NCI-H1436 treated with DMSO at 0.1 percent for 48 hours (cell line): ENCODE data around the gene NSFL1C.

Source experiments
- DNase-seq: peaks from one replicate; lab custom pipeline; 2025; lab: John Stamatoyannopoulos, UW

The NSFL1C gene

DNA sequence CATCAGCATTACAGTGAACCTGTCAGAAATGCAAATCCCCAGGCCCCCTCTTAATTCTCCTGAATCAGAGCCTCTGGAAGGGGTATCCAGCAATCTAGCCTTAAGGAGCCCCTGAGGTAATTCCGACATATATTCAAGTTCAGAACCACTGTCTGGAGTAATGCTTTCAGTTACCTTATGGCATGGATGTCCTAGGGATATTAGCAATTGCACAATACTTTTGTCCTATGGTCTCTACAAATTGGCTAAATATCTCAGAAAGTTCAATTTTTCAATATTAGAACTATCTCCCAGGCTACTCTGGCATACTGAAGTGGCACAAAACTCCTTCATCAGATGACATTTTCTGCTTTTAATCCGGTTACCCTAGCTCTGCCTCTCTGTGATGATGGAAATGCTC lies 6.4 kb downstream of the NSFL1C start:
- DNase-seq = no peak

DNA sequence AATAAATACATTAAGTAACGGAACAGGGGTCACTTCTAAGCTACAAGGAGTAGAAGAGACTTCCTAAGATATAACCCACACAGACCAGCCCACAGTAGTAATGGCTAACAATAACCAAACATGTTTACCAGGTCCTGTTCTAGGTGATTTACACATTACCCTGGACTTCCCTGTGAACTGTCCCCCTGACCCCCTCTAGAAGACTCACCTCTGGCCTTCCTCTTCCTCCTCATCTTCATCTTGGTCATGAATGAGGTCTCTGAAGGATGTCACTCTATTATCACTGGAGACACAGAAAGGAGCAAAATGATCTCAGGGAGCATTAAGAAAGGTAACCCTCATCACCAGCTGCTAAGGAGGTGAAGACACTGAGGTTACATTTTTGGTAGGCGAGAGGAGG lies 8.7 kb downstream of the NSFL1C start:
- no peak for DNase-seq

DNA sequence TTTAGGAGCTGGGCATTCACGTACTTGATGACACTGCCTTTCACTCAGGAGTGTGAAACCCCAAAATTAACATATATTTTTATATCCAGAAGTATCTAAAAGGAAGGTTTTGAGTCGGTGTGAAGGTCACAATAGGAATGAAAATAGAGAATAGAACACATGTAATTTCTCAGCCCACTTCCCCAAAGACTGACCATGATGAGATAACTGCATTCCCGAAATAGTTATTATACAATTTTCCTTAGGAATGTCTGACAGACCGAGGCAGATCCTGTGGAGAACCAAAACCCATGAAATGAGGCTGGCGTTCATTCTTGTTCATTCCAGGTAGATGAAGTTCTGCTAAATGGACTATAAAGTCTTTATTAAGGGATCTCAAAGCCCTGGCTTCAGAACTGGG lies 10.3 kb downstream of the NSFL1C start:
- no peak for DNase-seq

DNA sequence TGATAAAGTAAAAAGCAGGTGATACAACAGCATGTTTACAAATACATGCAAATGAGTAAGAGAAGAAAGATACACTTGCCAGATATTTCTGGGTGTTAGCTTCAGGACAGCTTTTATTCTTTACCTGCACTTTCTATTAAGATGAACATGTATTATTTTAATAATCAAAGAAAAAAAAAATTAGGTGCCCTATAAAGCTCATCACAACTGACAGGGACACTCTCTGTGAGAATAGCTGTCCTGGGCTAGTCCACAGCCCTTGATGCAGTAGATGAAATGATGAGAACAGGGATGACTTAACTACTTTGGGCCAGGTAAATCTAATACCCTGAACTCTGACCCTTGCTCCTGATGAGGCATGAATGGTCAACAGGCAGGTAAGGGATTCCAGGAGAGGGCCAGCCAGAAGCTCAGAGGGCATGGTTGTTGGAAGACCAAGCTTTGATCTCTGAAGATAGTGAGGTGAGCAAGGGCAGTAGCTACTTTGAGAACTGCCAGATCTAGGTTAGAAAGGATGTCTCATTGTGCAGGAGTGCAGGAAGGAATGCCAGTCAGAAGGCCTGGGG lies 15.6 kb downstream of the NSFL1C start:
- DNase-seq = no peak

DNA sequence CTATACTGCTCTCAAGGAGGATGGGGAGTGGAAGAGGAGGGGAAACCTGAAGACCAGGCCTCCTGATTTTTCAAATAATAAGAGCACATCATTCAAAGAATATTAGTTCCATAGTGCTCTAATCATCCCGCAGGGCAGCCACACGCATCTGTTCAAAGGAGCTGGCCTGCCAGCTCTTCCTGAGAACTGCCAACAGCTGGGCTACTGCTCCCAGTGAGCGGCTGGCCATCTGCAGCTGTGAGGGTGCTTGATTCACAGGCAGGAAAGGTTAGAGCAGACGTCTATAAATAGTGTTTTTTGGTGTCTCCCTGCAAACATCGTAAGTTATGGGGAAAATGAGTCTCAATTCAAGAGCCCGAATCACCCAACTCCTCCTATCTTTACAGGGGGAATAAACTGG lies 17.3 kb downstream of the NSFL1C start:
- no peak for DNase-seq

DNA sequence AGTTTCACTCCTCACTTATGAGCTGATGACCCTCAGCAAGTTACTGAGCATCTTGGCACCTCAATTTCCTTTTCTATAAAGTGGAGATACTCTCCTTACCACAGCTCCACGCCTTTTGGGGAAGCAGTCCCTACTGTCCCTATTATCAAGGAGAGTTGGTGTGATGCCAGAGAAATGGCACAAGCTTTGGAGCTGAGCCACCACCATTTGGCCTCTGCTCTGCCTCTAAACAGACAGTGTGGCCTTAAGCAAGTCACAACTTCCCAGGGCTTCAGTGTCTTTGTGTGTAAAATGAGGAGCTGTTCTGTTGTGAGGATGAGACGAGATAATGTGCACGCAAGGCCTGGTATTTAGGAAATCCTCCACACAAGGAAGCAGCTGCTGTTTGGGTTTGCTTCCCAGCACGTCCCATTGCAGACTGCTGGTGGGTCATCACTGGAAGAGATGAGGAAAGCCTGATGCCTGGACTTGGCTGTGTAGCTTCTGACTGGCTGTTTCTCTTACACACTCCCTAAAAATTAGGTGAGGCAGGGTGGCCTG lies 18.5 kb downstream of the NSFL1C start:
- no peak for DNase-seq

DNA sequence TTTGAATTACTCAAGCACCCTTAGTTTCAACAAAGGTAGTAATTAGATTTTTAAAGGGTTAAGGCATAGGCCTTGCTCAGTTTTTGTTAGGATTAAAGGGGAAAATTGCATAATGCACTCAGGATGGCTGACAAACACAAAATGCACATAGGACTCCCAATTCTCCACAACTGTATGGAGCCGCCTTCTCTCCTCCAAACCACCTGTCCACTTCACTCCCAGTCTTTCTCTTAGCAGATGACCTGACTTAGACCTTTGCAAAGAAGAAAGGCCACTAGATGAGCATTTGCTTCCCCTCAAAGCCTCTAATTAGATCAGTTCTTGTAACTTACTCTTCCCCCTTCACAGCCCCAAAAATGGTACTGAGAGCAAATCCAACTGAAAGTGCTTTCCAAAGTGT lies 20.1 kb downstream of the NSFL1C start:
- DNase-seq = no peak

DNA sequence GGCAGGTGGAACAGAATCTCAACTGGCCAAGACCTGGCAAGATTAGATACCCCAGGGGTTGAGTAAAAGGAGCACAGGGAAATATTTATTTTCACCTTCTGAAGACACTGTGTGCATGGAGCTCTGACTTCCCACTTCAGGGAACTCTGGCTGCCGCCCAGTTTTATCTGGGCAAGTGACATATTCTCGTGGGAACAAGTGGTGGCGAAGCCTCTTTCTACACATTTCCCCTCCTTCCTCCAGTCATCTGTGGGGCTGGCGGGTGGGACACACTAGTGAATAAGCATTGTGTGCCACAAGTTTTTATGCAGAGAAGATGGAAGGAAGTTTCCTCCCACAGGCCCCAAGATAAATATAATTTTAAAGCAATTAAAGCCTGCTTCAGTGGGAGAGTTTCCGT lies 23.6 kb downstream of the NSFL1C start:
- DNase-seq = no peak

DNA sequence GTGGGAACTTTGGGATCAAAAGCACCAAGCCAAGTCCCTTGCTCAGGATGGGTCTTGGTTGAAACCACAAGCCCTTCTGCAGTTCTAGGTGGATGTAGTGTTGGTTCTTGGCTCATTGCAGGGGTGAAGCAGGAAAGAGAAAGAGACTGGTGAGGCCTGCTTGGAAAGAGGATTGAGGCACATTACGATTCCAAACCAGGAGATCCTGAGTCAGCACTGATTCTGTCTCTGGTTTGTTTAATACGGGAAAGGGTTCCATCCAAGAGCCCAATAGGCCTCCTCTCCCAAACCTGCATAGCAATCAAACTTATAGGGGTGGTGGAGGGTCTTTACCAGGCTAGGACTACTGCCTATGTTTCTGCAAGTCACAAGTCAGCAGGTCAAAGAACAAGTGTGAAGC lies 24.3 kb downstream of the NSFL1C start:
- no peak for DNase-seq

DNA sequence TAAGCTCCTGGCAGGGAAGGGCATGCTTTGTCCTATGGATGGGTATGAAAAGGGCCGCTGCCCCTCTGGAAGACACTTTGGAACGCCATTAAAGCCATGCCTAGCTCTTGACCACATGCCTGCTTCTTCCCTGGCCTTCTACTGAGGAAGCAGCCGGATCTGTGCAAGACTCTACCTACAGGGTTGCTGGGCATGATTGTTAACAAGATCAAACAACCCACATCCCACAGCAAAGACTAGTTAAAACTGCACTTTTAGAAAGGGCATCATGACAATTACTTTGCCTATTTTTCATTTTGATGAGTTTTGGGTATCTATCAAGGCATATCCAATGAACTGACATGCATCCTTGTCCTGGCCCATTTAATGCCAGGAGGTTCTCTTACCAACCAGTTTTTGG lies 25.5 kb downstream of the NSFL1C start:
- no peak for DNase-seq

DNA sequence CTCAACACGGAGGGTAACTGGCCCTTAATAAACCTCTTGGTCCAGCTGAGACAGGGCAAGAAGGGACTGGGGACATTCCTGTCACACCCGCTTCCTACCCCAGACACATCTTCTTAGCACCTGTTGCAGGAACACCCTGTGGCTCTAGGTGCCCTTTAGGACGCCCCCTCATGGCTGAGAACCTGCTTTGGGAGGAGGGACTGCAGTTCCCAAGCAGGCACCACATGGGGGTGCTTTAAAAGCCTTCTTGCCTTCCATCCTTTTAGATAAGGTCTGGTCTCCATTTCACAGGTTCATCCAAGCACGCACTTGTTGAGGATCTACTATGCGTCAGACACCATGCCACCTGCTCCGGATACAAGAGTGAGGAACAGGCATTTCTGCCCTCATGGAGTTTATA lies 26.6 kb downstream of the NSFL1C start:
- no peak for DNase-seq

DNA sequence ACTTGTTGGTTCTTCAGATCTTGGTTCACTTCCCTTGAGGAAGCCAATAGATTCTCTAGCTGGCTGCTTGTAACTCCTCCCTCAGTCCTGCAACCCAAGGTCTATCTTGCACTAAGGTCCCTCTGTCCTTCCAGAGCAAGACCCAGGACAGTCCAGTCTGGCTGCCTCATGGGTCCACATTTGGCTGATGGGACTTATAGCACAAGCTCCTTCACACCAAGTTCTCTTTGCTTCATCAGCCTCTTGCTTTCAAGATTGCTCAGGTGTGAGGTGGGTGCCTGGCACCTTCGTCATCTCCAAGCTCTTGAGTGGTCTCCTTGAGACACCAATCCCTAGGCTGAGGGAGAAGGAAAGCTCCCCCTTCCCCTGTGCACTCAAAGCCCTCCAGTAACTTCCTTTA lies 28.3 kb downstream of the NSFL1C start:
- DNase-seq = no peak

DNA sequence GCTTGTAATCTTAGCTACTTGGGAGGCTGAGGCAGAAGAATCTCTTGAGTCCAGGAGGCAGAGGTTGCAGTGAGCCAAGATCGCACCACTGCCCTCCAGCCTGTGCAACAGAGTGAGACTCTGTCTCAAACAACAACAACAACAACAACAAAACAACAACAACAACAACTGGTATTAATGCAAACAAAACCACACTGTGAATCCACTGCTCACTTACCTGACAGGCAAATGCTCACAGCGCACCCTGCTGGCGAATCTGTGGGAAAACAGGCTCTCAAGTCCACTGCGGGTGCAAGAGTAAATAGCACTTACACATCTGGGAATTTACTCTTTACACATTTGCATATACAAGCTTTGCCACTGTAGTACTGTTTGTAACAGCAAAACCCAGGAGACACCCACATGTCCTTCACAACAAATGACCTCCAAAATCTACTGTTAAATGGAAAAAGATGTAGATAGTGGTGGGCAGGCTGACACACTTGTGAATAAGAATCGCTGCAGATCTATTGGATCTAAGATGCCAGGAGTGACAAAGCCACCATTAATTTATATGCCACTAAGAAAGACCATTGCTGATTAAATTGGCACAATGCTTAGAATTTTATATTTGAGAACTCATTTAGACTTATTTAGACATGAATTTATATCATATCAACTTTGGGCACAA lies 29.3 kb downstream of the NSFL1C start:
- DNase-seq = no peak

DNA sequence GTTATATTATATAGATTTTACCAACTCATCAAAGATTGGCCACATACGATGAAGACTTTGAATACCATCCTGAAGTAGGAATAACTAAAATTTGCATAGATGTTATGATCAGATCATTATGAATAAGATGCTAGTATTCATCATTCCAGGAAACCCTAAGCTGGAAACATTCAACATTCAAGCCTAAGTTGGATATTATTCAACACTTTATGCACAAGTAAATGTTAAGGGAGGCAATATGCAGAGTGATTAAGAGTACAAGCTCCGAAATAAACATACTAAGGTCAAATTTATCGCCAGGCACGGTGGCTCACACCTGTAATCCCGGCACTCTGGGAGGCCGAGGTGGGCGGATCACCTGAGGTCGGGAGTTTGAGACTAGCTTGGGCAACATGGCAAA lies 30.4 kb downstream of the NSFL1C start:
- DNase-seq = no peak

DNA sequence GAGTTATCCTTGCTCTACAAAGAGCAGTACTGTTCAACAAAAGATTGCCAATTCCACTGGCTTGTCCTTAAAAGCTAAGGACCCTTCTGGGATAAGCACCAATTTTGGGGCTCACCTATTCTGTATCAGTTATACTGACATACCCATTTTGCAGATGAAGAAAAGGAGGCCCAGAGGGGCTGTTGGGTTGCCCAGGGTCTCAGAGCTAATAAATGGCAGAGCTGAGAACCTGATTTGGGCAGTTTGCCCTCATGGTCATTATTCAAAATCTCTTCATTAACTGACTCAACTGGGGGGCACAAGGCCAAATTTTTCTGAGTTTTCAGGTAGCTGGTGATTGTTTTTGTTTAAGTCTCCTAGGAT lies 31.3 kb downstream of the NSFL1C start:
- DNase-seq = no peak

DNA sequence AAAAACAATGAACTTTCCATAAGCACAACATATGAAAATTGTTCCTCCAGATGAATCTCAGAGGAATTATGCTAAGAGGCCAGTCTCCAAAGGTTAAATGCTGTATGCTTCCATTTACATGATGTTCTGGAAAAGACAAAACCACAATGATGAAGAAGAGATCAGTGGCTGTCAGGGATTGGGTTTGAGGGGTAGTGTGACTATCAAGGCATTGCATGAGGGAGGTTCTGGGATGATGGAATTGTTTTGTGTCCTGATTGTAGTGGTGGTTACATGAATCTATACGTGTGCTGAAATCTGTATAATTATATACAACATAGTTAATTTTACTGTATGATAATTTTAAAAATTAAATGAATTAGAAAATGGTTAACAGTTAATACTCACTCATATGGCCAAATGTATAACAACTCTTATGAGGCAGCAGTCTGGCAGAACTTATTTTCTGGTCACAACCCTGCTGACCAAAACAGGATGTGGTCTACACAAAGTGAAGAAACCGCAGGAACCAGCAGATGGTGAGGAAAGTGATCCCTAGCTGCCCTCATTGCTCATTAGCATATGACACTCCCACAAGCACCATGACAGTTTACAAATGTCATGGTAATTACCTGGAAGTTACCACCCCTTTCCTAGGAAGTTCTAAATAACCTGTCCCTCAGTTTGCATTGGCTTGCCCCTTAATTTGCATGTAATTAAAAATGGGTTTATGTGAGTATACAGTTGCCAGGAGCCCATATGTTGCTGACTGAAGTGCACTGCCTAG lies 31.9 kb downstream of the NSFL1C start:
- DNase-seq = no peak

DNA sequence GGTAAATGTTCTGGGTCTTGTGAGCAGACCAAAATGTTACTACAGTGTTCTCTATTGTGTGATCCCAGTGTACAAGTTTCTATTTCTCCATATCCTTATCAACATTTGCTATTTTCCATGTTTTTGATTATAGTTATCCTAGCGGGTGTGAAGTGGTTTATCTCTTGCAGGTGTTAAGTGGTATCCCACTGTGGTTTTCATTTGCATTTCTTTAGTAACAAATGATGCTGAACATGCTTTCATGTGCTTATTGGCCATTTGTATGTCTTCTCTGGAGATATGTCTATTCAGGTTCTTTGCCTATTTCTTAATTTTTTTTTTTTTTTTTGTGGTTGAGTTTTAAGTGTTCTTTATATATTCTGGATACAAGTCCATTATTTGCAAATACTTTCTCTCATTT lies 35.5 kb downstream of the NSFL1C start:
- DNase-seq = no peak

DNA sequence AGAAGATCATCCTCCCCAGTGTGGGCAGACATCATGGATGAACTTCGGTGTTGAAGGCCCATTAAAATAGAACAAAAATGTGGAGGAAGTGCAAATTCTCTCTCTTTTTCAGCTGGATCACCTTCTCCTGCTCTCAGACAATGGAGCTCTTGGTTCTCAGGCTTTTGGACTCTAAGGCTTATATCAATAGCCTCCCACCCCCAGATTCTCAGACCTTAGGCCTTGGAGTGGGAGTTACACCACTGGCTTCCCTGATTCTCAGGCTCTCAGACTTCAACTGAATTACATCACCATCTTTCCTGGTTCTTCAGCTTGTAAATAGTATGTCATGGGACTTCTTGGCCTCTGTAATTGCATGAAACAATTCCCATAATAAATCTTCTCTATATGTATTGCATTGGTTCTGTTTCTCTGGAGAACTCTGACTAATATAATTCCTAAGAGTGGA lies 36.6 kb downstream of the NSFL1C start:
- DNase-seq = no peak

DNA sequence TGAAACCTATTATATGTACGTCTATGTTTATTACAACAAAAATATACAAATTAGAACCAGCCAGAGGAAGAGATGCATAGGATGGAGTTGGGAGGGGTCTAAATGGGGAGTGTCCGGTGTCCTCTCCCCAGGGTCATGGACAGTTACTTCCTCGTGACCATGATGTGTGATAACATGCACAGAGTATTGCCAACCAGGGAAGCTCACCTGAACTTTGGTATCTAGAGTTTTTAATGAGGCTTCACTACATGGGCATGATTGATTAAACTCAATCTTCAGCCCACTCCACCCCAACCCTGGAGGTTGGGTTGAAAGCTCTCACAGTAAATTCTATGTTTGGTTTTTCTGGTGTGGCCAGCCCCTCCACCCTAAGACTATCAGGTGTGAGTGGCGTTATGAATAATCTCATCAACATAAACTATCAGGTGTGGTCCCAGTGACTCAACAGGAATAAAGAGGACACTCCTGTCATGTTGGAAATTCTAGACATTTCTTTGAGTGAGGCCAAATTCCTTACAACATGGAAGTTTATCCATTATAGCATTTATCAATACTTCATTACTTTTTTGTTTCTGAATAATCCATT lies 37.4 kb downstream of the NSFL1C start:
- DNase-seq = no peak

DNA sequence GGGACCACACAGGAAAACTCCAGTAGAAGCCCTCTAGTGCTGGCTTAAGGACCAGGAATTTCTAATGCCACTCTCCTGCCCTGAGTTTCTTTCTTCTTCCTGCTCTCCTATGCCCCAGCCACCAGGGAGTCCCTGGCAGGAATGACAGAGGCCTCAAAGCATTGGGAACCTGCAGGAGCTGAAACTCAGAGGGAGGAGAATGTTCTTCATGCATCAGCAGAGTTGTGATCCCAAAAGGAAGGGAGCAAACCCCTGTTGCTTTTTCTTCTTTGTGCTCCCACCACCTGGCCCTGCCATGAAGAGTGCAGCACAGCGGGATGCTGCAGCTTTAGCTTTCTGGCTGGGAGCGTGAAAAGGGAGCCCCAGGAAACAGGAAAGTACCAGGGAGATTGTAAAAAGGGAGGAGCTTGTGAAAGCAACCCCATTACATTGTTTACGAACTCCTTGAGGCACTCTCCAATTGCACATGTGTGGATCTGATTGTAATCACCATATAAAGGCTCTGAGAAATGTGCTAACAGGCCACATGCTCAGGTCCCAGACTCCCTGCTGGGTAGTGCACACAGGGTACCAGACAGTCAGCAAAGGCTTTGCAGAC lies 39.1 kb downstream of the NSFL1C start:
- peak; percentile 14 for DNase-seq

DNA sequence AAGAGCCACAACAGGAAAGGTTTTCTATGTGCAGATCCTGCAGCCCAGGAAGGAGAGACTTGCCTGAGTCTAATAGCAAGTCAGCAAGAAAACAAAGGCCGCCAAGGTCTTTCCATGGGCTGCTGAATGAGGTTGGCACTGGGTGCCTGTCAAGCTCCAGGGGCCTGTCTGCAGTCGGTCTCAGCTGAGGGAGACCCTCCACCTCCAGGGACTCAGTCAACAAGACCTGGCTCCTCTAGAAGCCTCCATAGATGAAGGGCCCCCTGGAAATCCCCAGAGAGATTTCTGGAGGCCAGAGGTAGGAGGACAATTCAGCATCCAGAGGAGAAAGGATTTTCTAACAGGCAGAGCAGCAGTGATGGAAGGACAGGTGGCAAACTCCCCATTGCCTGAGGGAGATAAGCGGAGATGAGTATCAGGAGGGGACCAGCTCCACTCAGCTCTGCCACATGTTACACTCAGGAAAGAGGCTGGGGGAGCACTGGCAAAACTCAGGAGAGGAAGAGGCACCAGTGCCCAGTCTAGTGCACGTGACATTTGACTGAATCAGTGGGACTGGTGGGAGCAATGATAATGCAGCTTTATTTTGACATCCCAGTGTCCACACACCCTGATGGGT lies 40.3 kb downstream of the NSFL1C start:
- no peak for DNase-seq

DNA sequence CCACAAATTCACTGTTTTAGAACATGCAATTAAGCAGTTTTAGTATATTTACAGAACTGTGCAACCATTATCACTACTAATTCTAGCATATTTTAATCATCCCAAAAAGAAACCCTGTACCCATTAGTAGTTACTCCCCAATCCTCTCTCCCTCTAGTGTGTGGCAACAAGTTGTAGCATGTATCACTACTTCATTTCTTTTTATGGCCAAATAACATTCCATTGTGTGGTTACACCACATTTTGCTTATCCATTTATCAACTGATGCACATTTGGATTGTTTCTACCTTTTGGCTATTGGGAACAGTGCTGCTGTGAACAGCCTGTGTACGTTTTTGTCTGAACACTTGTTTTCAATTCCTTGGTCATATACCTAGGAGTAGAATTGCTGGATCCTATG lies 42.3 kb downstream of the NSFL1C start:
- DNase-seq = no peak
